Astrocyte (in vitro differentiated cells and primary cell): ENCODE data around the gene CHN2. TPM values are rescaled to one million over a fixed set of nuclear protein-coding genes. Genes with fewer than 3 reads are reported as not detected.

ENCODE experiments used
- DNase-seq: peaks from one replicate; pipeline ENCODE4 v3.0.0-alpha.2; 2010; ENCODE audit warnings: low read depth
- FAIRE-seq: peaks from 2 replicates; lab custom pipeline; 2011; peaks lifted over from hg19 to GRCh38; lab: Jason Lieb, UNC
- H2AFZ ChIP-seq: 2 replicates; pipeline ENCODE4 v1.6.0; 2012; ENCODE audit warnings: low read depth, low read length, inconsistent platforms
- H3K27ac ChIP-seq: 2 replicates; pipeline ENCODE4 v1.5.1; 2011; ENCODE audit warnings: low read depth, low read length, inconsistent platforms
- H3K27me3 ChIP-seq: 2 replicates; pipeline ENCODE4 v1.6.0; 2011; ENCODE audit warnings: low read length, inconsistent platforms; ENCODE audit not compliant: insufficient read depth
- H3K36me3 ChIP-seq: 2 replicates; pipeline ENCODE4 v1.5.1; 2011; ENCODE audit warnings: low read length, inconsistent platforms; ENCODE audit not compliant: insufficient read depth
- H3K4me1 ChIP-seq: 2 replicates; pipeline ENCODE4 v1.5.1; 2011; ENCODE audit warnings: low read length, inconsistent platforms; ENCODE audit not compliant: insufficient read depth
- H3K4me2 ChIP-seq: 2 replicates; pipeline ENCODE4 v1.6.0; 2012; ENCODE audit warnings: low read length, inconsistent platforms
- H3K4me3 ChIP-seq: 2 replicates; pipeline ENCODE4 v1.5.1; 2011; ENCODE audit warnings: low read depth, mild to moderate bottlenecking, low read length, inconsistent platforms; ENCODE audit not compliant: insufficient read depth
- H3K79me2 ChIP-seq: 2 replicates; pipeline ENCODE4 v1.6.0; 2012; ENCODE audit warnings: mild to moderate bottlenecking, low read length, inconsistent platforms; ENCODE audit not compliant: insufficient read depth
- H3K9ac ChIP-seq: 2 replicates; pipeline ENCODE4 v1.6.0; 2012; ENCODE audit warnings: mild to moderate bottlenecking, low read length, inconsistent platforms
- H3K9me3 ChIP-seq: 2 replicates; pipeline ENCODE4 v1.5.1; 2012; ENCODE audit warnings: low read depth, mild to moderate bottlenecking, low read length, inconsistent platforms; ENCODE audit not compliant: insufficient read depth
- H4K20me1 ChIP-seq: 2 replicates; pipeline ENCODE4 v1.6.0; 2012; ENCODE audit warnings: low read length, inconsistent platforms; ENCODE audit not compliant: insufficient read depth
- H3K27ac Mint-ChIP-seq: one replicate; pipeline ENCODE4 v1.8.0; 2021; ENCODE audit warnings: mild to moderate bottlenecking, mixed read lengths; ENCODE audit not compliant: unreplicated experiment
- H3K27me3 Mint-ChIP-seq: one replicate; pipeline ENCODE4 v1.8.0; 2021; ENCODE audit warnings: low read depth, mixed read lengths; ENCODE audit not compliant: unreplicated experiment
- H3K36me3 Mint-ChIP-seq: one replicate; pipeline ENCODE4 v1.8.0; 2021; ENCODE audit warnings: low read depth, mixed read lengths; ENCODE audit not compliant: unreplicated experiment
- H3K4me1 Mint-ChIP-seq: one replicate; pipeline ENCODE4 v1.8.0; 2021; ENCODE audit warnings: low read depth, mixed read lengths; ENCODE audit not compliant: unreplicated experiment
- H3K4me3 Mint-ChIP-seq: one replicate; pipeline ENCODE4 v1.8.0; 2021; ENCODE audit warnings: mild to moderate bottlenecking, moderate library complexity, mixed read lengths; ENCODE audit not compliant: unreplicated experiment
- H3K9me3 Mint-ChIP-seq: one replicate; pipeline ENCODE4 v1.8.0; 2021; ENCODE audit warnings: mild to moderate bottlenecking, mixed read lengths; ENCODE audit not compliant: unreplicated experiment
- CTCF ChIP-seq: IDR thresholded peaks from 2 replicates; pipeline ENCODE4 v1.5.1; 2011; ENCODE audit warnings: low read depth, mild to moderate bottlenecking, inconsistent platforms, low read length, moderate library complexity; ENCODE audit not compliant: insufficient read depth
- EZH2 ChIP-seq: IDR thresholded peaks from 2 replicates; pipeline ENCODE4 v1.6.1; 2012; ENCODE audit warnings: mild to moderate bottlenecking, low read length, inconsistent platforms; ENCODE audit not compliant: insufficient read depth
- total RNA-seq: library from RNA; stranded (reverse); gene quantifications from 2 replicates; pipeline ENCODE4 v1.2.1, GENCODE V29; 2021

CHN2 gene
- total RNA-seq, 1 donor from 2014 or later, result 2.5 TPM

GRCh38 chr7:29394321-29394720, 199.7 kb downstream of the CHN2 start:
- Mint-ChIP-seq H3K4me3 (no peak overlapping the region), H3K36me3 (no peaks in the 10 kb centered on the region), H3K27ac (no peak overlapping the region), H3K9me3 (peaks cover 2% of the 10 kb centered on the region), H3K4me1 (no peaks in the 10 kb centered on the region), H3K27me3 (peaks cover 13% of the 10 kb centered on the region)
- FAIRE-seq (no peak), DNase-seq (no peak)
- TF ChIP-seq EZH2, result no peak
- no peak for TF ChIP-seq CTCF
- no peaks in the 10 kb centered on the region for H3K4me1 ChIP-seq
- no peak overlapping the region for H3K4me3 ChIP-seq
- no peak overlapping the region for H3K4me2 ChIP-seq
- H3K9me3 ChIP-seq, result no peaks in the 10 kb centered on the region
- no peak overlapping the region for H3K9ac ChIP-seq
- no peaks in the 10 kb centered on the region for H3K36me3 ChIP-seq
- peaks cover 9% of the 10 kb centered on the region for H3K27me3 ChIP-seq
- no peaks in the 10 kb centered on the region for H3K79me2 ChIP-seq
- no peak overlapping the region for H3K27ac ChIP-seq
- no peaks in the 10 kb centered on the region for H4K20me1 ChIP-seq
- H2AFZ ChIP-seq, result no peak overlapping the region

- Histone ChIP-seq H3K27me3 (peaks cover 3% of the 10 kb centered on the region), H3K4me3 (no peak overlapping the region), H4K20me1 (no peaks in the 10 kb centered on the region), H3K79me2 (no peaks in the 10 kb centered on the region), H3K27ac (no peak overlapping the region), H3K36me3 (no peaks in the 10 kb centered on the region), H3K9me3 (no peaks in the 10 kb centered on the region), H3K4me1 (no peaks in the 10 kb centered on the region), H3K9ac (no peak overlapping the region), H3K4me2 (no peak overlapping the region), H2AFZ (no peak overlapping the region)
- DNase-seq (no peak), FAIRE-seq (no peak)
- no peak overlapping the region for H3K27ac Mint-ChIP-seq
- H3K4me1 Mint-ChIP-seq, result no peaks in the 10 kb centered on the region
- H3K4me3 Mint-ChIP-seq, result no peak overlapping the region
- no peak for TF ChIP-seq EZH2
- no peak for TF ChIP-seq CTCF
- H3K27me3 Mint-ChIP-seq, result peaks cover 9% of the 10 kb centered on the region
- H3K9me3 Mint-ChIP-seq, result peaks cover 2% of the 10 kb centered on the region
- H3K36me3 Mint-ChIP-seq, result no peaks in the 10 kb centered on the region
These were observed 202.0 kb downstream of the CHN2 start for GRCh38 chr7:29396563-29396962.

GRCh38 chr7:29397398-29397797, 202.8 kb downstream of the CHN2 start:
- Histone ChIP-seq H3K4me3 (no peak overlapping the region), H4K20me1 (no peaks in the 10 kb centered on the region), H3K4me1 (no peaks in the 10 kb centered on the region), H3K79me2 (no peaks in the 10 kb centered on the region), H2AFZ (no peak overlapping the region), H3K9me3 (no peaks in the 10 kb centered on the region), H3K4me2 (no peak overlapping the region), H3K36me3 (no peaks in the 10 kb centered on the region), H3K27me3 (peaks cover 2% of the 10 kb centered on the region), H3K27ac (no peak overlapping the region), H3K9ac (no peak overlapping the region)
- H3K4me3 Mint-ChIP-seq, result no peak overlapping the region
- no peaks in the 10 kb centered on the region for H3K4me1 Mint-ChIP-seq
- no peaks in the 10 kb centered on the region for H3K36me3 Mint-ChIP-seq
- DNase-seq, result no peak
- peaks cover 2% of the 10 kb centered on the region for H3K9me3 Mint-ChIP-seq
- no peak overlapping the region for H3K27ac Mint-ChIP-seq
- TF ChIP-seq EZH2, result no peak
- no peak for TF ChIP-seq CTCF
- FAIRE-seq, result no peak
- peaks cover 9% of the 10 kb centered on the region for H3K27me3 Mint-ChIP-seq
